T47D (cell line): ENCODE results near the gene KRT7.
A peak's percentile ranks its signal among the peaks of the same experiment; 100 is the strongest.

ENCODE experiments used
- DNase-seq, 2 experiments: peaks; one replicate each; pipeline versions ENCODE4 v3.0.0 to v3.0.0-alpha.2; 2011 to 2012; ENCODE audit warnings: low read depth in 1 of 2, low spot score in 1 of 2
- JUND ChIP-seq: IDR thresholded peaks from 2 replicates; pipeline ENCODE4 v1.6.1; 2012; ENCODE audit warnings: low read depth
- in situ Hi-C: cut with HindIII; loops from 2 replicates; pipeline ENCODE4 v1.10.0; 2016; ENCODE audit warnings: low sequenced_read_pairs, low pct_unique_long_range_greater_than_20kb

The KRT7 gene

DNA sequence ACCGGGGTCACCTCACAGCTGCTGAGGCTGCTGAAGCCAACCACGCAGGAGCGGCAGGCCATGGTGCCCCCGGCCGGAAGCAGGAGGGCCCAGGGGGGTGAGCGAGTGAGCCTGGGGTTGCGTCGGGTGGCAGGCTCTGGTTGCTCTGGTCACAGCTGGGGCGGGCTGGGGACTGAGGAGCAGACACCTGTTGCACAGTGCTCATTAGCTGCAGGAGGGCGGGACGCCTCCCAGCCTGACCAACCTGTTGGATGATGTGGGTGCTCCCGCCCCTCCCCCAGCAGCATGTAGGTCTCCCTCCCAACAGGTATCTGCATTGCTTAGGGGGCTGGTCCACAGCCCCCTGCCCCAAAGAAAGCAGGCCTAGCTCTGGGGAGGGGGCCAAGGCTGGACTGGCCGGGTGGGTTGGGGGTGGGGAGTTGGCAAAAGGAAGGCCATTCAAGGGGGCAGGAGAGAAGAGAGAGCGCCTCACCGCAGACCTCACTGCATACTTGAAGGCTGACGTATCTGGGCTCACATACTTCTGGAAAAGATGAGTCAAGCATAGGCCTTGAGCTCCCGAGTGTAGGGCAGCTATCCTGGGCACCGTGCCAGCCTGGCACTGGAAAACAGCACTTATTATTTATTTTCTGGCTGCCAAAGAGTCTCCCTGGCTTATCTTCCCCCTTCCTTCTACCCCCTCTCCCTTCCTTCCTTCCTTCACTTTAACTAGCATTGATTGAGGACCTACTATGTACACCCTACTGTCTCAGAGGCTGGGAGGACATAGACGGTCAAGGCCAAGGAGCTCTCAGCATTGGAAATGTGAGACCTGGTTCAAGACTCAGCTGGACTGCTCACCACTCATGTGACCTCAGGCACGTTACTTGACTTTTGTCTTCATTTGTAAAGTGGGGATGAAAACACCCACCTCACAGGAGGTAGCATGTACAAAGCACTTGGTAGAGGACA is 40.9 kb upstream of the KRT7 start, which contains the start of gene KRT80:
KRT80 (minus strand) TSS at position 174 of the 951 bp plus-strand sequence; CDS start at position 62, 112 bp downstream.
- TF ChIP-seq JUND = no peak
- DNase-seq = peak; percentile 96 to 99
- in situ Hi-C loops = no loop called here

DNA sequence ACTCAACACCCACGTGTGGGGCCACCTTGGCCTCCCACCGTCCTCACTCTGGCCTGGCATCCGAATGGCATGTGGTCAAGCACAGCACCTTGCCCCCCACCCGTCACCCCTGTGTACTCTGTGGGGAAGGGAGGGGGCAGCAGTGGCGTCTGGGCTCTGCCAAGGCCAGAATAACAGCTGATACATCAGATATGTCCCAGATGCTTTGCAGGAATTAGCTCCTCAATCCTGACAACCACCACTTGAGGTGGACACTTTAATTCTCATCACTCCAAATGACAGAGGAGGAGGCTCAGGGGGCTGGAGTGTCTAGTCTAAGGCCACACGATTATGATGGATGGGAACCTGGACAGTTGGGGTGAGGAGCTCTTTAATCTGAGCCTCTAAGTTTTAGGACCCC is 39.5 kb upstream of the KRT7 start:
- no peak for TF ChIP-seq JUND
- in situ Hi-C loops = no loop called here
- no peak for DNase-seq

DNA sequence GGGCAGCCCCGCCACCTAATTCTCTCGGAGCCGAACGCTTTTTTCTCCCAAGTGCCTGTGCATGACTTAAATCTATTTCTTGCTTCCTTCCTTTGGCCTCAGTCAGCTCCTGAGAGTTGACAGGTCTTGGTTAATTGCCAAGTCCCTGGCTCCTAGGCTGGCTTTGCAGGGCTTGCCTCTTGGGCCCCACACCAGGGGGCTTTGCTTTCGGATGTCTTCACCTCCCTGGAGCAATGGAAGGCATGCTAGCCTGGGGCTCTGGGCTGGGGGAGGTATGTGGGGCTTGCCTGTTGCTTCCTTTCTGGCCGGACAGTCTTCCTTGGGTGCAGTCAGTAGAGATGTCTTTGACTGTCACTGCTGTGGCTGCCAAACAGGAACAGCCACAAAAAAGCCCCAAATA is 39.1 kb upstream of the KRT7 start:
- no peak for TF ChIP-seq JUND
- DNase-seq = peak in 1 of 2 experiments; percentile 49
- in situ Hi-C loops = no loop called here

DNA sequence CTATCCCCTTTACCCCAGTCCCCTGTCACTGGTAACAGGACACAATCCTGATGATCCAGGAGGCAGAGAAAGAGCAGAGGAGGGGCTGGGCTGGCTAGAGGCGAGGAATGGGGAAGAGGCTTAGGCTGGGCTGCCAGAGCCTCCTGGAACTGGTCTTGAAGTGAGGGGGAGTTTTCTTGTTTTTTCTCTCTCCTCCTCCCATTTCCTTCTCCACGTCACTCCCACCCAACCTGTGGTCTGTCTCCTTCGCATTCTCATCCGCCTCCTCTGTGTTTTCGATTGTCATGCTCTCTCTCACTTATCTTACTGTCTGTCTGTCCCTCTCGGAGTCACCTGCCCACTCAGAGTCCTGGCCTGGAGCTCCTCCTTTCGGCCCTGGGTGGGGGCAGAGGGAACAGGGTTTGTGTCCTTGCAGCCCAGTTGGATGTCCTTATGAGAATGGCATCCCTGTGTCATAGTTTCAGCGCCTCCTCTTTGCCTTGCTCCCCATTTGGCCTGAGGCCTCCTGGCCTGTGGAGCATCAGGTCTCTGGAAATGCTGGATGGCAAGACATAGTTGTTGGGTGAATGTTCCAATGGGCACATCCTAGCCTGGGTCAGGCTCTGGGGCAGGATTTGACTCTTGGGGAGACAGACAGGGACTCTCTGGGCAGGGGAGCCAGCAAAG is 37.8 kb upstream of the KRT7 start:
- in situ Hi-C loops = no loop called here
- no peak for DNase-seq
- no peak for TF ChIP-seq JUND

DNA sequence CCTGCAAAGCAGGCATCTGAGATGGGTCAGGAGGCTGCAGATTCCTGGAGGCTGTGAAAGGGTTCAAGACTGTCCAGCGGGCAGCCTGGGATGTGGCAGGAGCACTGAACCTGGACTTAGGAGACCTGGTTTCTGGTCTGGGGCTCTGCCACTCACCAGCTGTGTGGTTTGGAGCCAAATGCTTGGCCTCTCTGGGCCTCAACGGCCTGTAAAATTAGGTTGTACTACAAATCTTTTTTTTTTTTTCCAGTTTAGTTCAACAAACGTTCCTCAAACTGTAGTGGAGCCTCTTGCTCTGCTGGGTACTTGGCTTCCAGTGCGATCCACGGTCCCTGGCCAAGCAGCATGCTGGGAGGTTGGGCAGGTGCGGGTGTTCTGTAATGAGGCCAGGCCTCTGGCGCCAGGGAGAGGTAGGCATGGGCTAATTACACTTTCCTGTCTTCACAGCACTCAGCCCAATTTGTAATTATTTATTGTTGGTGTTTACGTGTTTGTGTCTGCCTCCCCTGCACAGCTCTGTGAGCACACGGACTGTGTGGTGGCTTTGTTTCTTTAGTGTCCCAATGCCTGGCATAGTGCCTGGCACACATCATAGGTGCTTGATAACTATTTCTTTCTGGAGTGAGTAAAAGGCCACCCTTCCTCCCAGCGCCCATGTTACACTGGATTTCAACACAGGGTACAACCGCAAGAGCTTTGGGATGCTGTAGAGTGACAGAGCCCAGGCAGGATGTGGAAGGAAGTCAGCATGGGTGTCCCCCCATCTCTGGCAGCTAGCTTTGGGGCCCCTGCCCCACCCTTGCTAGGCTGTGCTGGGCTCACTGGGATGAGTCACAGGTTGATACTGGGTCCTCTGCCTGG is 35.4 kb upstream of the KRT7 start:
- in situ Hi-C loops = no loop called here
- no peak for DNase-seq
- no peak for TF ChIP-seq JUND

DNA sequence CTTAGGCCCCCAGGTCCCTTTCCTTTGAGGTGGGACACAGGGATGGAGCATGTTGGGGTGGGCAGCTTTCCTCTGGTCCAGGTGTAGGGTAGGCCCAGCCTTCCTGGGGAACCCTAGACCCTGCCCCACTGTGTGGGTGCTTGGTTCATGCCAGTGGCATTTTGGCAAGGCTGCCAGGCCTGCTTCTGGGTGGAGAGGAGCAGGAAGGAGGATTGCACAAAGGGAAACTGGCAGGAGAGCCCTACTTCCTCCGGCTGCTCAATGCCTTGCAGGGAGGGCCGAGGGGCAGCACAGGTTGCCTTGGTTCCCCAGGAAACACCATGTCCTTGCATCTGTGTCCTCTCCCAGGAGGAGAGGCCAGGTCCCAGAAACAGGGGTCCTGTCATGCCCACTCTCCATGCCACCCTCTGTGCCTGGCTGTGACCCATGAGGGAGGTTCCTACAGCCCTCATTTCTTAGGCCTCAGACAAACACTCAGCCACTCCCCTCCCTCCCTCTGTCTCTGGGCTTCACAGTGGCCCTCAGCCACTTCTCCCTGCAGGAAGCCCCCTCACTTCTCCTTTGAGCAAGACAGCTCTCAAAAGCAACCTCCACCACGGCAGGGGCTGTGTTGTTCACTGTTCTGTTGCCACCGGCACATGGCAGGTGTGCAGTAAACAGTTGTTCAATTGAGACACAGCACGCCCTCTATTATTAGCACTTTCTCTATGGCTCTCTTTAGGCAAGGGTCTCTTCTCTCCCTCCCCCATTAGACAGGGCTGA is 34.4 kb upstream of the KRT7 start:
- in situ Hi-C loops = no loop called here

DNA sequence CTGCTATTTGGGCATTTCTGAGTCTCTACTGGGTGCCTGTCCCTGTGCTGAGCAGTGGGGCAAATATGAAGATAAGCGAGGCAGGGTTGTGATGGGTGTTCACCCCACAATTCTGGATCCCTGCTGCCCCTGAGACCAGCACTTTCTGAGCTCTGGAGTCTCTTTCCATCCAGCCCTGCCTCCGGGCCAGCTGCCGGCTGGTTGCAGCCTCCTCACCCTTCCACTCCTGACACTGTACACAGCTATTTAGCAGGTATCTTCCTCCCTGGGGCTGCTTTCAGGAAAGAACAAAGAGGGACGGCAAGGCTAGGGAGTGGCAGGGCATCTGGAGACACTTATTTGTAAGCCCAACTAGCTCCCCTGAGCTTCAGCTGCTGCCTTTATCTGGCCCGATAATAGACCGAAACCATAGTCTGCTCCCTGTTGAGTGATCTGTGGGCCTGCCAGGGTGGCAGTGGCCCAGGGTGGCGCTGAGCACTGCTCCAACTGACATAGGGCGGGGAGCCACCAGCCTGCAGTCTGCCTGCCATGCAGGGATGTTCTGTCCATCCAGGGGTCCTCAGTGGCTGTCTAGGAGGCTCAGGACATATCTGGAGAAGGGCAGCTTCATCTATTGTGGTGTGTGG is 33.6 kb upstream of the KRT7 start:
- DNase-seq = no peak
- in situ Hi-C loops = no loop called here
- no peak for TF ChIP-seq JUND

More for the DNA sequence above, 34.4 kb upstream of the KRT7 start:
- DNase-seq = no peak
- TF ChIP-seq JUND = no peak

DNA sequence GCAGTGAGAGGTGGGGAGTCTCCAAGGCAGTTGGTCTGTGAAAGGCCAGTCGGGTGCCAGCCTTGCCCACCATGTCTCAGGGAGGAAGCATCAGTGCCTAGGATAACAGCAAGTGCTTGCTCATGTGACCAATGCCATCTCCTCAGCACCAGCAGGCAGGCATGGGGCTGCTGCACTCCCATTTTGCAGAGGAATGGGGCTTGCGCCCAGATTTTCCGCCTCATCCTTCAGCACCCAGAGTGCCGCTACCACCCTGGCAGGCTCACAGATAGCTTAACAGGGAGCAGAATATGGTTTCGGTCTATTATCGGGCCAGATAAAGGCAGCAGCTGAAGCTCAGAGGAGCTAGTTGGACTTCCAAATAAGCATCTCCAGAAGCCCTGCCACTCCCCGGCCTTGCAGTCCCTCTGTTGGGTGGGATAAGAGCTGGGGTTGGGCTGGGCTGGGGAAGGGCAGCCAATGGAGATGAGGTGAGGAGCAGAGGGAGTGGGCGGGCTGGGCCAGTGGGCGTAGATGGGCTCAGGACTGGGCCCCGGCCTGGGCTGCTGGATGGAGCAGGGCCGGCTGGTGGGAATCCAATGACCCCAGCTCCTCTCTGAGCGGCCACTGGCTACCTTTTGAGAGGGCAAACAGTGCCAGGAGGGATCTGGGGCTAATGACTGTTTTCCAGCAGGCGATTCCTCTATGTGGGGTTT is 32.8 kb upstream of the KRT7 start:
- in situ Hi-C loops = no loop called here
- no peak for TF ChIP-seq JUND
- no peak for DNase-seq

DNA sequence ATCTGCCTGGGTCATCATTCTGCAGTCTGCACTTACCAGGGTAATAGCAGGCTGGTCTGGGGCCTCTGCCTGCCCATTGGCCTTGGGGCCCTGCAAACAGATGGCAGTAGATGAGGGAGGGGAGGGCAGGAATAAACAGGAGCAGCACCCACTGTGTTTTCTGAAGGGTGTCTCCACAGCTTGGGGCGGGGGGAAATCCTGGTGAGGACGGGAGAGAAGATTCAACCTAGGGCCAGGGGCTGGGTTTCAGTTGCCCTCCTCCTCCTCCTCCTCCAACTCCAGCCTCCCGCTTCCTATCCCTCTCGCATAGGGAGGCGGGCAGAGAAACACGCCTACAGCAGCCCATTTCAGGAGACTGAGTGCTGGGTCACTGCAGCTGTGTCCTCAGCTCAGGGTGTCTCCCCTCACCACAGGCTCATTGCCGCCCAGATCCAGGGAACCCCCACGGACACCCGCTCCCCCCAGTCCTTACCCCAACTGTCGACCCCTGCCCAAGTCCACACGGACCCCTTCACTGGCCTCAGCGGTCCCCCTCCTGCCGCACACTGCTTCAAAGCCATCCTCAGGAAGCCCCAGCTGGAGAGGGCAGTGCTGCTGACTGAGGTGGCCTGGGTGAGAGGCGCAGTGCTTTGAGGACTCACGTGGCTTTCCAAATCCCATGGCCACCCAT is 32.1 kb upstream of the KRT7 start:
- in situ Hi-C loops = no loop called here
- no peak for DNase-seq
- no peak for TF ChIP-seq JUND

DNA sequence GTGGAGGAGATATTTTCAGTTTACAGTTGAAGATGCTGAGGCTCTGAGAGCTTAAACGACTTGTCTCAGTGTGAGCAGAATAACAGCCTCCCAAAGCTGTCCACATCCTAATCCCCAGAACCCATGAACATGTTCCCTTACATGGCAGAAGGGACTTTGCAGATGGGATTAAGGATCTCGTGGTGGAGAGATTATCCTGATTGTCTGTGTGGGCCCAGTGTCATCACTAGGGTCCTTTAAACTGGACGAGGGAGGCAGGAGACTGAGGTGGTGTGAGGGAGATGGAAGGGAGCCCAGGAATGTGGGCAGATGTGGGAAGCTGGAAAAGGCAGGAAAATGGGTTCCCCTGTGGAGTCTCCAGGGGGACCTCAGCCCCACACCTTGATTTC is 31.6 kb upstream of the KRT7 start:
- in situ Hi-C loops = no loop called here

More for the DNA sequence above, 31.6 kb upstream of the KRT7 start:
- no peak for TF ChIP-seq JUND
- DNase-seq = no peak
